Retina (tissue), 1 donor: Measurements from ENCODE around the gene GTPBP3.

ENCODE experiments used
- DNase-seq: peaks from one replicate; pipeline ENCODE4 v3.0.0-alpha.2; 2016

GTPBP3 gene

DNA sequence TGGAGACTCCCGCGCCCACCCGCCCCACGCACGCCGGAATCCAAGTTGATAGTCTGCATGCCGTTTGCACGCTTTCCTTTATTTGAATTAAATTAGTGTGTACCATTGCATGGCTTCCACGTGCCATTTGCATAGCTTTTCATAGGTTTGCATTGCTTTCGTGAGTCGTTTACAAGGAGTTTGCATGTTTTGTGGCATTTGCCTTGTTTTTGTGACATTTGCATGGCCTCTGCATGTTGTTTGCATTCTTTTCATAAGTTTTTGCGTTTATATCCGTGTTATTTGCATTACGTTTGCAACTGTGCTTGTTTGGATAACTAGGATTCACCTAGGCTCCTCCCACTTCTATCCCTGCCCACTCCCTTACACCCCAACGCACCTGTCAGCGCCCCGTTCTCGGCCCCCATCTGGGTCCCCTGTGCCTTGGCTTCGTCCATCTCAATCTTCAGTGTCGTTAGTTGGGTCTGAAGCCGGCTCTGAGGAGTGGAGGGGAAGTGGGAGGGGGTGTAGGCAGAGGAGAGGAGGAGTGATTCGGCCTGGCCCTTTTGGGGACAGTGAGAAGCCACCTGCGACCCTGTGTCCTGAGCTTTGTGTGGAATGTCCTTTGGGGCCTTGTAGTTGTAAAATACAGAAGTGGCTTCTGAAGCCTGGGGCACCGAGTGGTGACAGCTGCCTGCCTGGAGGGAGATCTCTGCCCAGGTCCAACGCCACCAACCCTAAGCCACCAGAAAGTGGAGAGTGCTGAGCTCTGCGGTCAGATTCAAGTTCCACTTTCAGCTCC is 54.2 kb downstream of the GTPBP3 start:
- no peak for DNase-seq
